AG04450 (cell line): ENCODE data around the gene CDC25C. TPM values are rescaled to one million over a fixed set of nuclear protein-coding genes. Genes with fewer than 3 reads are reported as not detected.

Experiments used
- CTCF ChIA-PET: fragments of 300-600, 350-600 bp; formaldehyde crosslinking; extraction: SDS; loops from one replicate; lab custom pipeline; 2022; ENCODE audit warnings: antibody characterized with exemption, inconsistent platforms; lab: Charles Lee
- POLR2A ChIA-PET: fragments of 350-600 bp; formaldehyde crosslinking; extraction: SDS; loops from one replicate; lab custom pipeline; 2021; ENCODE audit warnings: antibody characterized with exemption, inconsistent platforms; lab: Yijun Ruan, JAX
- DNase-seq: peaks from one replicate; pipeline ENCODE4 v3.0.0-alpha.2; 2011; ENCODE audit warnings: low read depth, low spot score
- H3K27ac ChIP-seq: one replicate; pipeline ENCODE4 v1.5.1; 2012; ENCODE audit warnings: low read depth, low read length, control low read depth
- H3K27me3 ChIP-seq: one replicate; pipeline ENCODE4 v1.6.0; 2012; ENCODE audit warnings: low read length; ENCODE audit not compliant: control insufficient read depth, insufficient read depth
- H3K4me3 ChIP-seq: 2 replicates; pipeline ENCODE4 v1.5.1; 2011; ENCODE audit warnings: mild to moderate bottlenecking, low read depth, low read length, control low read depth
- H3K9me3 ChIP-seq: 2 replicates; pipeline ENCODE4 v1.5.1; 2012; ENCODE audit warnings: low read length; ENCODE audit not compliant: control insufficient read depth, insufficient read depth
- polyA plus RNA-seq: library from polyadenylated mRNA; depleted of rRNA; stranded (reverse); fragments of >200 nt; gene quantifications from 2 replicates; pipeline ENCODE4 v1.2.3, GENCODE V29; 2011
- TF ChIP-seq, protein P1 (sequence below): IDR thresholded peaks from 2 replicates; pipeline ENCODE4 v1.5.1; 2011; ENCODE audit warnings: low read depth, low read length, control low read depth, inconsistent platforms

The CDC25C gene
- polyA plus RNA-seq, 1 experiment: 4.8 TPM

DNA sequence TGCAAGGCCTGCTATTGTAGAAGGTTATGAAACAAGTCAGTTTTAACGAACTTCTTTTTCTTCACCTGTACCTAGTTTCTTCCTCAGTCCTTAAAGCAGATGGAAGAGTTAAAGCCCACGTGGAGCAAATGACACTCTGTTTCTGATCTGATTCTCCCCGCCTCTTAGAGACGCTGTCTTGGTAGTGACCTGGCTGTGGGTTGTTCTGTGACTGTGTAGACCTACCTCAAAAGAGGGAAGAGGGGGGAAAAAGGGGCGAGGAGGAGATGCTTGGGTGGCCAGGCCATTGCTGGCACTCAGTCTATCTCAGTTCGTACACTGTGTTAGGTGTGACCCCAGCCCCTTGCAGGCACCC is 57.8 kb downstream of the CDC25C start:
- ChIA-PET CTCF (no interaction called here), POLR2A (no interaction called here)
- TF ChIP-seq, protein P1, sequence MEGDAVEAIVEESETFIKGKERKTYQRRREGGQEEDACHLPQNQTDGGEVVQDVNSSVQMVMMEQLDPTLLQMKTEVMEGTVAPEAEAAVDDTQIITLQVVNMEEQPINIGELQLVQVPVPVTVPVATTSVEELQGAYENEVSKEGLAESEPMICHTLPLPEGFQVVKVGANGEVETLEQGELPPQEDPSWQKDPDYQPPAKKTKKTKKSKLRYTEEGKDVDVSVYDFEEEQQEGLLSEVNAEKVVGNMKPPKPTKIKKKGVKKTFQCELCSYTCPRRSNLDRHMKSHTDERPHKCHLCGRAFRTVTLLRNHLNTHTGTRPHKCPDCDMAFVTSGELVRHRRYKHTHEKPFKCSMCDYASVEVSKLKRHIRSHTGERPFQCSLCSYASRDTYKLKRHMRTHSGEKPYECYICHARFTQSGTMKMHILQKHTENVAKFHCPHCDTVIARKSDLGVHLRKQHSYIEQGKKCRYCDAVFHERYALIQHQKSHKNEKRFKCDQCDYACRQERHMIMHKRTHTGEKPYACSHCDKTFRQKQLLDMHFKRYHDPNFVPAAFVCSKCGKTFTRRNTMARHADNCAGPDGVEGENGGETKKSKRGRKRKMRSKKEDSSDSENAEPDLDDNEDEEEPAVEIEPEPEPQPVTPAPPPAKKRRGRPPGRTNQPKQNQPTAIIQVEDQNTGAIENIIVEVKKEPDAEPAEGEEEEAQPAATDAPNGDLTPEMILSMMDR: no peak
- H3K4me3 ChIP-seq: peak overlapping the region; percentile 52
- H3K27ac ChIP-seq: no peak overlapping the region
- no peak for DNase-seq
- H3K9me3 ChIP-seq: no peaks in the 10 kb centered on the region
- H3K27me3 ChIP-seq: peaks cover 16% of the 10 kb centered on the region

DNA sequence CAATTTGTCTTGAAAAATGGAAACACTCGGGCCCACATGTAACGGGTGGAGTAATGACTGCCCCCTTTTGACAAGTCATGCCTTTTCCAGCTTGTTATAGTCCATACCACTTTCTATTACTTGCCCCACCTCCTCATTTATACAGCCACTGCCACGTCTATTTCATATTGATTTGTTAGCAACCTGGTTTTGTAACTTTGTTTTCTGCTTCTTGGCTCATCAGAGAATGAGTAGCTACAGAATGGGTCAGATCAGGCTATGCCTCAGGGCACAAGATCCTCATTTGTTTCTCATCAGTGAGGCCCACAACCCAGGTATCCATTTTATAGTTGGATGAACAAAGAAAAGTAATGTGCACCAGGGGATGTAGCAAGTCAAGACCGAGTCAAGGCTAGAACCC is 58.9 kb downstream of the CDC25C start:
- CTCF ChIA-PET: no interaction called here
- TF ChIP-seq, protein P1: no peak
- H3K4me3 ChIP-seq: no peak overlapping the region
- H3K9me3 ChIP-seq: no peaks in the 10 kb centered on the region
- no peak for DNase-seq
- POLR2A ChIA-PET: no interaction called here
- H3K27ac ChIP-seq: no peak overlapping the region
- peaks cover 16% of the 10 kb centered on the region for H3K27me3 ChIP-seq

DNA sequence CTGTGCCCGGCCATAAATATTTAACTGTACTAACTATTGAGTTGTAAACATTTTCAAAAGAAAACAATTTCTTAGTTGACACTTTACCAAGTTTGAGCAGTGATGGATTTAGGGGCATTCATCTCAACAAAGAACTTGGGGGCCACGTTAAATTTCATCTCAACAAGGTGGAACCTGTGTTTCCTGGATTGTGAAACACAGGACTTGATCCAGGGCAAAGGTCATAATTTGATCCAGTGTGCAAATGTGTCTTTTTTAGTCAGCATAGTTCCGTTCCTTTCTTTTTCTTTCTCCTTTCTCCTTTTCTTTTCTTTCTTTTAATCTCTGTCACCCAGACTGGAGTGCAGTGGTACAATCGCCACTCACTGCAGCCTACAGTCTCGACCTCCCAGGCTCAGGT is 60.3 kb downstream of the CDC25C start:
- POLR2A ChIA-PET: no interaction called here
- Histone ChIP-seq H3K27me3 (peaks cover 18% of the 10 kb centered on the region), H3K9me3 (no peaks in the 10 kb centered on the region), H3K4me3 (no peak overlapping the region), H3K27ac (no peak overlapping the region)
- TF ChIP-seq, protein P1: no peak
- DNase-seq: no peak
- CTCF ChIA-PET: no interaction called here

DNA sequence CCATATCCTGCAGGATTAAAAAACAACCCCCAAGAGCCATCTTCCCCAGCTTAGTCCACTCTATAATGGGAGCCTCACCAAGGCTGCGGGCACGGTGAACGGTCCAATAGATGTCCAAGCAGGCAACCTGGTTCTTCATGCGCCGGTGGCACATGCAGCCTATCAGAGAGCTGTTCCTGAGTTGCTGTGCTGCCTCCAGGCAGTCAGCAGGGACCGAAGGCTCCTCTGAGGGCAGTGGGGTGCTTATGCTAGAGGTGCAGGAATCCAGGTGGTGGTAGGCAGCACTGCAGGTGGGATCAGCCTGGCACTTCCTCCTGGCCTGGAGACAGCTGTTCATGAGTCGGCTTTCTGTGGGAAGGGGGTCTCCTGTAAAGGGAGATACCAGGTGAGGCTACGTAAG is 67.4 kb downstream of the CDC25C start:
- H3K9me3 ChIP-seq: no peaks in the 10 kb centered on the region
- peaks cover 12% of the 10 kb centered on the region for H3K27me3 ChIP-seq
- ChIA-PET POLR2A (no interaction called here), CTCF (interaction anchor here (1.0 kb wide), 1 partner anchor 41 kb away, joined by 3 read pairs; no protein-coding TSS in a partner anchor)
- H3K4me3 ChIP-seq: no peak overlapping the region
- H3K27ac ChIP-seq: no peak overlapping the region
- TF ChIP-seq, protein P1: no peak
- no peak for DNase-seq

DNA sequence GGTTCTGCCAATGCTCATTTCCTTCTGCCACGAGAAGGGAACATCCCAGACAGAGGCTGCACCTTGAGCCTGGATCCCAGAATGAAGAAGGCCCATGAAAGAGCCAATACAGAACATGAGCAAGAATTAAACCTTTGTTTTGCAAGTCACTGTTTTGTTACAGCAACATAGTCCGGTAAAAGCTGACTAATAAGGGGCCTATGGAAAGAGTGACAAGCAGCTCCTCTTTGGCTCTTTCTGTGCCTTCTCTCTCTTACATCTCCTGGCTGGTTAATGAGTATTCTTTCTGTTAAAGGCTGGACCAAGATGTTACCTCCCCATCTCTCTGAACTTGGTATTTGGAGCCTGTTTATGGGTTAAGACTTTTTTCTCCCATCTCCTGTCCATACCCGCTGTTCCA is 68.0 kb downstream of the CDC25C start:
- CTCF ChIA-PET: interaction anchor here (1.0 kb wide), 1 partner anchor 40 kb away, joined by 3 read pairs; no protein-coding TSS in a partner anchor

More for the DNA sequence above, 68.0 kb downstream of the CDC25C start:
- TF ChIP-seq, protein P1: no peak
- no peaks in the 10 kb centered on the region for H3K9me3 ChIP-seq
- no peak for DNase-seq
- H3K27me3 ChIP-seq: peaks cover 14% of the 10 kb centered on the region
- H3K4me3 ChIP-seq: no peak overlapping the region
- POLR2A ChIA-PET: no interaction called here
- H3K27ac ChIP-seq: no peak overlapping the region
